G401.6 (cell line): ENCODE data around the gene GABRA4.

ENCODE experiments used
- FAIRE-seq: peaks from 2 replicates; lab custom pipeline; 2012; peaks lifted over from hg19 to GRCh38; lab: Jason Lieb, UNC

GABRA4 gene

DNA sequence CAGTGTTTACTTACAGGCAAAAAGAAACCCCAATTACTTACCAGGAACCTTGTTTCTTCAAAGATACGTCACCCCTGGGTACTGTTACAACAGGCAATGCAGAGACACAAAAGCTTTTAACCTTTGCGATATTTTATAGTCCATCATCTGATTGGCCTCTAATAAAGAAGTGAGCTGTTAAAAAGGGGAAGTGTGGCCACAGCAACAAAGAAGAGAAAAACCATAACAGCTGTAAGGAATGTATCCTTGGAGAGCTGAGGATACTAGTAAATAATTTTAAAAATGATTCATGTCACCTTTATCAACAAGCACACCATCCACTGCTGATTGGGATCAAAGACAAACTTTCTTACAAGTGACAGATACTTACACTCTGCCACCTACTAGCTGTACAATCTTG is 14.1 kb downstream of the GABRA4 start:
- FAIRE-seq, result no peak

DNA sequence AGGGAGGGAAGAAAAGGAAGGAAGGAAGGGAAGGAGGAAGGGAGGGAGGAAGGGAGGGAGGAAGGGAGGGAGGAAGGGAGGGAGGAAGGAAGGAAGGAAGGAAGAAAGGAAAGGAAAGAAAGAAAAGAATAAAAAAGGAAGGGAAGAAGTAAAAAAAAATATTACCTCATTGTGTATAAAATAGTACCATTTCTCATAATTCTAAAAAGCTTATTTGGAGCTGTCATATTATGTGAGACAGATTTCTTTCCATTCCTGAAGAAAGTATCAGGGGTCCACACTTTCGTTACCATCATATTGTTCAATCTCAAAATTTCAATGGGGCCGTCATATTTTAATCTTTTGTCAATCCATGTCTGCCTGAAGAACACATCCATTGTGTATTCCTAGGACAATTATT is 16.1 kb downstream of the GABRA4 start:
- no peak for FAIRE-seq

DNA sequence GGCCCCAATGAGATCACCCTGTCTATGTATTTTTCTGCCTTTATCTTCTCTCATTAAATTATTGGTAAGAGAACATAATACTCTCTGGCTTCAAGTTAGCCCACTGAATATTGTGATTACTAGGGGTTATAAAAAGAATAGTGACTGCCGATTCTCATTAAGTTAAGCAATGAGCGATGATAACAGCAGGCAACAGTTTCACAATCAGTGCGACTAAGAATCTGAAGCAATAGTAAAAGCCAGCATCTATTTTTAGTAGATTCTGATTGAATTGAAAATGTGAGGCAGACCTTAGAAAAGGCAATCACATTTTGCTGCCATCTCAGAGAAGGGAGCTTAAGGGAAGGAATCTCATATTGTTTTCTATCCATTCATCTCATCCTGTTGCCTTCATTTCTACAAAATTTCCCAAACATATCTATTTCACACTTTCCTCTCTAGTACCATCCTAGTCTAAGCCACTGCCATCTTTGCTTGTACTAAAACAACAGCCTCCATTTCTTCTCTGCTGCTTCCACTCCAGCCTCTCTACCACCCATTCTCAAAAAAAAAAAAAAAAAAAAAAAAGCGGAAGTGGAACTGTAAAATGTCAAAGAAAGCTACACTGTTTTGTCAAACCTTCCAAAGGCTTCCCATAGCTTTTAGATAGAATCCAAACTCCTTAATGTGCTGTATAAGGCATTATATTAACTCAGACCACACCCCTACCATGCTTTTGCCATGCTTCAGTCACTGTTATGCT is 17.4 kb downstream of the GABRA4 start:
- FAIRE-seq, result no peak

DNA sequence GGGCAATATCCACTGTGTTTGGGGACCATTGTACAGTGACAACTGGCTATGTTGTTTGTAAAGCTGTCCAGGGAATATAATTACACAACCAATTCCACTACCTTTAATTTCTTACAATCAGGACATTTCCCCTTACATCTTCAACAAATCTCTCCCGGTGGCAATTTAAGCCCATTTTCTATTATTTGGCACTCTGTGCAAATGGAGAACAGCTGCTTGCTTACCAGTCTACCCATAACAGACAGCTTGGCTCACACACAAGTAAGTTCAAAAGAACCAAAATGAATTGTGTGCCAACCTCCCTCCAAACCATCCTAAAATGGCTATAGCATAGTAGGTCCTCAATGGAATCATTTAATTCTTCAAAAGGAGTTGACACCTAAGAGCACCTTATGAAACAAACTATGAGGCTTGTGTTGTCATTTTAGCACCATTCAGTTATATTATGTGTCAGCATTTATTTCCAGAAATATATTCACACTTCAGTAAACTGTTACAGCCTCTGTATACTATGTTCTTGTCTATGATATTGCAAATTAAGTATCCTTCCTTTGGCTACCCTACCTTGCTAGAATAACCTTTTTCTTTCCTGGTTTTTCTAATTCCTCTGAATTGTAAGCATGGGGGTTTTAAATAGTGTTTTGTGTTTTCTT is 18.4 kb downstream of the GABRA4 start:
- no peak for FAIRE-seq

DNA sequence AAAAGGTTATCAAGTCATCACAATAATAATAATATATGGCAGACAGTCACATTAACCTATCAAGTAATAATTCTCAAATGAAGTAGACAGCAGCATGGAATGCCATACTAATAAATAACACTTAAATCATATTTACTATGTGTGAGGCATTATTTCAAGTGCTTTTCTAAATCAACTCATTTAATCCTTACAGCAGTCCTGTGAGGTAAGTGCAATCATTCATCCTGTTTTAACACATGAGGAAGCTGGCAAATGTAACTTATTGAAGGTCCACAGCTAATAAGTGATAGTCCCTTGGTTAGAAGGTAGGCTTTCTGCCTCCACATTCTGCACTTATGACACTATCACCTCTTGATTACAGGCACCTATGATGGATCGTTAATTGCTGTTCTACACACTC is 24.5 kb downstream of the GABRA4 start:
- FAIRE-seq, result no peak

DNA sequence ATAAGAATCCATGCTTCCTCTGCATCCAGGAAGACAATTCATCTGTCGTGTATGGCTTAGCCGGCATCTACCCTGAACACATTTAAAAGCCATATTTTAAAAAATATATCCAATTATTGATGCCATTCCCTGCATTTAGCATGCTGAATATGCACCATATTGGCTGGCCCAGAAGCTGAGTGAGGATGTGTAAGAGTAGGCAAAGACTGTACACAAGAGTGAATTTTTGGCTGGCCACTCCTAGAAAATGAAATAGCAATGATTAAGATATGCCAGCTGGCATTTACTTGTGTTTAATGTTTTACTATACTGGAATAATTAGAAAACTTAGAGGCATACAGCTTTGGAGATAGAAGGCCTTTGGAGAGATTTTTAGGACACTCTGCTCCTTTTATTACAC is 25.8 kb downstream of the GABRA4 start:
- no peak for FAIRE-seq

DNA sequence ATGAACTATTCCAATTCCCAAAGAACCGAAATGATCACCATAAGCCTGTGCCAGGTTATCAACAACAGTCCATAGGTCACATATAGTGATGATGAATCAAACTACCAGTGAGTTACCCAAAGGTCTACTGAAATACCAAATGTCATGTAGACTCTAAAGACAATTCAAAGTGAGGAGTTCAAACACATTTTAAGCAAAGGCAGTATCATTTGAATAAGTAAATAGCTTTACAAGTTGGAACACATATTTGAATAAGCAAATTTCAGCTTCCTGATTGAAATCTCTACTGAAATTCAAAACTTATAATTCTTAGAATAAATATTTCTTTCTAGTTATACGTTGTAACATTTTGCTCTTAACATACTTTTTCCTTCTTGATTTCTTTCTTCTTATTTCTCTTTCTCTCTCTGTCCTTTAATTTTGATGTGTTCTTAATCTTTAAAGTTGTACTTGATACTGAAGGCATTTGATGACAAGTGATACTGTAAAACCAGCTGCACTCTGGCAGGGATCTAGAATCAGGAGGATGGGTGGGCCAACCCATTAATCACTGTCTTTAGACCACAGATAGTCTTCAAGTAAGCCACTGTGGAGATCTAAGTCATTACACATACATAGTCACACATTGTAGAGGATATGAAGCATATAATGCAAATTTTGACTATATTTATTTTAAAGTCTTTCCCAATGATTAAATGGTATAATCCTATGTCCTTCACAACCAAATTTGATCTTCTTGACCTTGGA is 34.5 kb downstream of the GABRA4 start:
- FAIRE-seq, result no peak

DNA sequence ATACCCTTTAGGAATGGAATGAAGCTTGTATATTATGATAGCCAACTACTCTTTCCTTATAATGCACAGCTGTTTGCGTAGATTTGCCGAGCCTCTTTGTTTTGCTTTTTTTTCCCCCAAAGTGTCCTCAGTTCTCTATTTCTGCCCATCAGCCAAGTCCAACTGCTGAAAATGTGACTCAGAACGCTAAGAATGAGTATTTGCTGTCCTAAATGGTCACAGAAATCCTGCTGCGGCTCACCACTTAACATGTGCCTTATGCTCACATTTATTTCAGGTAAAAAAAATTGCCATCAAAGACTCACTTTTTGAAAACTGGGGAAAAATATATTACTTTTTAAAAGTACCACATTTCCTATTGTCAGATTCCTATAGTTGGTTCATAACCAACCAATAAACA is 36.9 kb downstream of the GABRA4 start:
- no peak for FAIRE-seq

DNA sequence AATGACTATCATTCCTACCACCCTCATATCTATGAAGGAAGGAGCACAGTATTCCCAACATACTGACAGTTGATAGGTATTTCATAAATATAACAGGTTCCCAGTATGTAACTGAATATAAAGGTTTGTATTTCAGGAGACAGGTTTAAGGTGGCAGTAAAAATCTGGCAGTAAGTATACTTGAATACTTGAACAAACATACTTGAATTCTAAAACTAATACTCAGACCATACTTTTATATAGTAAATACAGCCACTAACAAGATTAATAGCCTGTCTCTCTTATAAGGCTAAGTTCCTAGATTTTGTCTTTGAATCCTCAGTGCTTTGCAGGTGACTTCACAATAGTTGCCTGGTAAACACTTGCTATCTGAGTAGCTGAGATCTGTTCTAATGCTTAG is 37.8 kb downstream of the GABRA4 start:
- FAIRE-seq, result no peak

DNA sequence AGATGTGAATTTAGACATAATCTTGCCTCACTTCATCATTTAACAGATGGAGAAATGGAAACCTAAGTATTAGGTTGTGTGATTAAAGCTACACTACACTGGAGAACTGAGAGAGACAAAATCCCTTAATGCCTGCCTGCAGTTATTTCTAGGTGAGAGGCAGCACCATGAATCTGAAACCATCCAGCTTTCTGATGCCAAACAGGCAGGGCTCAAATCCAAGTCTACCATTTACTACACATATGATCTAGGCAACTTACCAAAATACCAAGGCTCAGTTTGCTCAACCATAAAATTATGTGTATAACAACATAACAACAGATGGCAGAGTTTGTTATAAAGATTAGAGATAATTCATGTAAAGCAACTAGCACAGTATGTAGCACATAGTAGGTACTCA is 38.7 kb downstream of the GABRA4 start:
- no peak for FAIRE-seq

DNA sequence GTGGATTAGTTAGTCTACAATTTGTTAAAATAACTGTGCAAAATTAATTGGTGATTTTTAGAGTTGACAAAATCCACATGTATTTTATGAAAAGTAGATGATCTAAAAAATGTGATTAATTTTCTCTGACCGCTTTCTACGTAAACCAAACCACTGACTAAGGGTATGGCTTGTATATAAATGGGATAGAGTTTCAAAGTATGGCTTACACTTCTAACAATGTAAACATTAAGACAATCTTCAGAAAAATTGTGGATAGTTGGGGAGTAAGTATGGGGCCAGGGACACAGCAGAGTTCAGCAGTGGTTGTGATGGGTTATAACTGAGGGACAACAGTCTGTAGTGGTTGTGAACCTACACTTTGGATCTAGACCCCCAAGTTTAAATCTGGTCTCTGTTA is 39.8 kb downstream of the GABRA4 start:
- FAIRE-seq, result no peak

DNA sequence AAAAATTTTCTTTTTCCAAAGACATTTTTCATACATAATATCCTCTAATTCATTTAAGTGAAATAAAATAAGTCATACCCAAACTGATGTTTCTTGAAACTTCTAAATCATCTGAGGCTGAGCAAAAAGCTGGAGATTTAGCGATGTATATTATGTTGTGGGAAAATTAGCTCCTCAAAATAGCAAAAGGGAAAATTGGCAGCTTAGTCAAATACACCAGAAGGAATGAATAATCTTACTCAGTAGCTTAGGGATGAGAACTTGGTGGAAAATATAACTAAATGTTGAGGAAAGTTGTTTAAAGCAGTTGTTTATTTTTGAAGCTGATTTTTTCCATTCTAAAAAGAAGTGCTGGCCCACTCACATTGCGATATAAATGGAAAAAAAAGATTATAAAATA is 40.9 kb downstream of the GABRA4 start:
- no peak for FAIRE-seq

DNA sequence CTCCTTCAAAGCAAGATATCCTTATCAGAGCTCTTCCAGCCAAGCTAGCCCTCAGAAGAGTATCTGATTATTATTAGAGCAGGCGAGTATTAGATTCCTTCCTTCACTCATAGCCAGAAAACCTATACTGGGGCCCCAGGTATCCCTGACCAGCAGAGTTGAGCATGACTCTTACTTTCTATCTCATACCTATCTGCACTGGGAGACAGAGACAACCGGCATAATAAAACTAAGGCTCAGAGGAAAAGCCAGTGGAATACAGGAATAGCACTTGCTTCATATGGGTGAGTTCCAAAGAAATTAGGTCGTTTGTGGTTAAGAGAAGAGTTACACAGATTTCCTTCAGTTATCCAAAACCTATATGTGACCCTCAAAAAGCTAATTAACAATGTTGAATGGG is 42.6 kb downstream of the GABRA4 start:
- no peak for FAIRE-seq

DNA sequence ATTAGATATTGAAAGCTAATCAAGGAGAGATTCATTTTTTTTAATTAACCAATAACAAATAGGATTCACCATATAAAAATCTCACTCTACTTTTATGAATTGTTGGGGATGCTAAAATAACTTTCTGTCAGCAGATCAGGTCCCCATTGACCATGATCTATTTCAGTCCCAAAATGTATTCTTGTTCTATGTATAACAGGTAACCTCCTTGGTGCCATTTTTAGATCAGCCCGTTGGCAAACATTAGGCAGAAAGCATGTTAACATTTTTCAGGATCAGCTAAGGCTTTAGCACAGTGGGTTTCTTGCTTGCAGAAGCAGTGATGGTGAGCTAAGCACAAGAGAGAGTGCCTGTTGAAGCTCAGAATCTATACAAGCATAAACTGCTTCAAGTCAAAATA is 43.6 kb downstream of the GABRA4 start:
- FAIRE-seq, result no peak

DNA sequence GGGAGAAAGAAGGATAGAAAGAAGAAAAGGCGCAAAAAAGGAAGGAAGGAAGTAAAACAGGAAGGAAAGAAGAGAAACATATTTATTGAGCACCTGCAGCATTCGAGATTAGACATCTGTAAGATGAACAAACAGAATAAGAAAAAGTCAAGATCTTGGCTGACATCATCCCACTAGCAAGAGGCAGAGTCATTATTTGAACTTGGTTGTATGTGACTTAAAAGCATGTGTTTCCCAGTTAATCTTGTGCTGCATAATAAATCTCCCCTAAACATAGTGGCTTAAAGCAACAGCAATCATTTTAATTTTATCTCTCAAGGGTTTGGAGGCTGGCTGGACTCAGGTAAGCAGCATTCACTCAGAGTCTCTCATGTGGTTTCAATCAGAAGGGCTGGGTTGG is 45.8 kb downstream of the GABRA4 start:
- no peak for FAIRE-seq

DNA sequence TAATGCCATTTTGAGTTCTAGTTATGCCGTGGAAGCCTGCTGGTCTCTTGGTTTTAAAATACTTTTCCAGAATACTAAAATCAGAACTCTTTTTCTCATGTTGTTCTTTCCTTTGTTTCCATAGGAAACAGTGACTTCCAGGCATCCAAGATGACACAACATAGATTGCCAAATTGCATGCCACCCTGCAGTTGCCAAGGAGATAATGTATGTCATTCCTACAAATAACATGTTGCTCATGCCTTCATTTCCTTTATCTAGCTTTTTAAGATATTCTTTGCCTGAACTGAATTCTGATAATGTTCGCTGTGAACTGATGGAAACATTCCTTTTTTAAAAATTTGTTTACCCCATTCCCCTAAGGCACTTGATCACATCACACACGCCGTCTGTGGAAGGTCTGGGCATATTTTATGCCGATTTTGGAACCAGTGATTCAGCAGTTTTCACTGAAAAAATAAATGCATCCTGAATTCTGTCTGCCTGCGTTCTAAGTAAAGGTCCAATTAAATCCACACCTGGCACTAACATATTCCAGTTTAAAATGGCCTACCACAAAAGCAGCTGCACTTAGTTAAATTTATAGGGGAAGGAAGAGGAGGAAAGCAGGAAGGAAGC is 46.4 kb downstream of the GABRA4 start:
- FAIRE-seq, result no peak

DNA sequence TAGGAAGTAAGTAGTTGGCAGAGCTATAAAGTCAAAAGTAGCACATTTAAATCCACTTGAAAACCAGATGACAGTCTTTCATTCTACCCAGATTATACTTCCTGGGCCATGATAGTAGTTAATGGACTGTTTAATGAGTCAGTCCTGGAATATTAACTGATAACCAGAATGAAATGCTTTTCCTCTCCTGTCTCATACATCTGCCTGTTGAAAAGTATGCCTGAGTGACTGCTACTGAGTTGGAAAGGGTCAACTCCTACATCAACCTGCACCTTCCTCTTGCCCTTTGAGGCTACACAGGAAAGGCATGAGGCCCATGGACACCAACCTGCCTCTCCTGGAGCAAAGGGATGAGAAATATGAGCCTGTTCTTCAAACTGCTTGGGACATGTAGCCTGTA is 48.3 kb downstream of the GABRA4 start:
- FAIRE-seq, result no peak

DNA sequence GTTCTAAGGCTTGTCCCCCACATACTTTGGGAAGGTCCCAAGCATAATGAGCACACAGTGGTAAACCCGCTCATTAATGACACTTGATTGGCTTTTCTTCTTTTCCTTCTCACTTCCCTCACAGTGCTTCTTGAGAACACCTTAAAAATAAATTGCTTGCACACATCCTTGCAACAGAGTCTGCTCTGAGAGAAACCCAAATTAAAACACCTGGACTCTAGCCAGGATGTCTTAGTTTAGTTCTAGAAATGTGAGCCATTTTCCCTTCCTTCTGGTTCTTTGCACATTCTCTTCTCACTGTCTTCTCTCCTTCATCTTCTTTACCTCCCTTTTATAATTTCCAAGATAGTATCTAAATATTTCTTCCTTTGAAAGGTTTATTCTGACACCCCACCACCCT is 49.0 kb downstream of the GABRA4 start:
- FAIRE-seq, result no peak

DNA sequence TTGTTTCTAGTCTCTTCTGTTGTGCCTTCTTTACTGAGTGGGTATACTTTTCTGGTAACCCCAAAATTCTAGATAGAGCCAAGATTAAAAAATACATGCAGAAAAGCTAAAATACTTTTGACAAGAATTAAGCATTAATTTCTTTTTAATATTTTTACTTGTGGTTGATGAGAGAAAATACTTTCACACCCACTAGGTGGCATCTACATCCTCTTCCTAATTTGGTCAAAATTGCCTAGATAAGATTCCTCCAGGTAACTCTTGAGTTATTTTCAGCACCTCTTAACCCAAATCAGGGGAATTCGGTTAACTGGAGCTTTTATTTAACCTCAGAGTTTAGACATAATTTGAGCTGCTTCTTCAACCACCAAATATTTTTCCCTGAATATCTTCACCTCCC is 55.9 kb downstream of the GABRA4 start:
- FAIRE-seq, result no peak

DNA sequence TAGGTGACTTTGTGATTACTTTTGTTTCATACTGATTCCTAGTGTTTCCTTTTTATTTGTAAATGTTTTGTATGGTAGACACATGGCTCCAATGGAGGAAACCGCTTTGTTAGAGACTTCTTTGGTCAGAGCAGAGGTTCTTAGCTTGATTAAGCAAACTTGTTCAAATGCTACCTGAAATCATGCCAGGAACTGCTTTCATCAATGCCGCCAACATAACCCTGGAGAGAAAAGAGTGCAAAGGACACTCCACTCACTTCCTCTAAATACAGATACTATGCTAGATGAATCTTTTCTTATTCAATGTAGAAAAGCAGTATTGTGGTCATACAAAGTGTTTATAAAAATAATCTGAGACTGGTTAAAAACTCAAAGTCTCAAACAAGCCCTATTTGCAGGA is 58.7 kb downstream of the GABRA4 start:
- FAIRE-seq, result no peak

DNA sequence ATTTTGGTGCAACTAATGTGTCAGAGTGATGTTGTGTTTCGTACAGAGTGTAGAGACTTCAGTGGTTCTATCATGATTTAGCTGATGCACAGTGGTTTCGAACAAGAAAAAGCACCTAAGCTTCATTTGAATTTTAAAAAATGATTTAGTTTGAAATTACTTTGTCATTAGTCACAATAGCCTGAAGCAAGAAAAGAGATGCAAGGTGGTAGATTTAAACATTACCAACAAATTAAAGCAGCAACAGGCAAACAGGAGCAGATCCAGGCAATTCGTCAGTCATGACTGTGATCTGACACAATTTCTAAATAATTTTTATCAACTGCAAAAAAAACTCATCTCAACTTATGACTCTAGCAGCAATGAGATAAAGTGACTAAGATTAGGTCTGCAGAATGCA is 59.7 kb downstream of the GABRA4 start:
- FAIRE-seq, result no peak

DNA sequence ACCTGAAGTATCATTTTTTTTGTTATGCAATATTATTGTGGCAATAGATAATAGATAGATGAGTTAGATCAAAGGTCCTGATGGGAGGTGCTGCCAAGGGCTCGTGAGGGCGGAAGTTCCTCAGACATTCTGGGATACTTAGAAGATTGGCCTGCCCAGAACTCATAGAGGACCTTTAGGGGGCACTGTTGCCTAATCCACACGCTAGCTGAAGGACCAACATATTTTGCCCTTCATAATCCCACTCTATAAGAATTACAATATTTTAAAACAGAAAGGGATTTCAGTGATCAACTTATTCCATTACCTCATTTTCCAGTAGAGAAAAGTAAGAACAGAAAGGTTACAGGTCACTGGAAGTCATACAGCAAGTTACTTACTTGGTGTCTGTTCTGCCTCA is 61.4 kb downstream of the GABRA4 start:
- FAIRE-seq, result no peak

DNA sequence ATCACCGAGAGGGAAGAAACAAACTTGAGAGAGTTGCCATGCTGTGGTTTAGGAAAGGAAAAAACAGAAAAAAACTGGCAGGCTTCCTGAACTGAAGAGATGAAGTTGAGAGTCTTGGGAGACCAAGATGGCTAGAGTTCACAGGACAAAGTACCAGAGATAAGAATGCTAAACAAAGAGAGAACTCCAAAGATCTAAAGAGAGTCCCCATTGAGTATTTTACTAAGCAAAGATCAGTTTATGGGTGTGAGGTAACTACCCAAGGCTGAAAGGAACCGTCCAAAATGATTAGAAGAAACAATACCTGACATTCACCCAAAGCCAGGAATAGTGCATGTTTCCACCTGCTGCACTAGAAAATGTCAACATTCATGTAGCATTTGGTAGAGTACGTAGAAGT is 62.5 kb downstream of the GABRA4 start:
- FAIRE-seq, result no peak
